ENCODE measurements around the gene MCF2. TPM values are rescaled to one million over a fixed set of nuclear protein-coding genes. Genes with fewer than 3 reads are reported as not detected.
A peak's percentile ranks its signal among the peaks of the same experiment; 100 is the strongest.

MCF2 gene
- total and polyA plus RNA-seq, 2 of the 4 experiments (the other 2 are of a cell fraction) = 0.07 TPM; not detected in 1

DNA sequence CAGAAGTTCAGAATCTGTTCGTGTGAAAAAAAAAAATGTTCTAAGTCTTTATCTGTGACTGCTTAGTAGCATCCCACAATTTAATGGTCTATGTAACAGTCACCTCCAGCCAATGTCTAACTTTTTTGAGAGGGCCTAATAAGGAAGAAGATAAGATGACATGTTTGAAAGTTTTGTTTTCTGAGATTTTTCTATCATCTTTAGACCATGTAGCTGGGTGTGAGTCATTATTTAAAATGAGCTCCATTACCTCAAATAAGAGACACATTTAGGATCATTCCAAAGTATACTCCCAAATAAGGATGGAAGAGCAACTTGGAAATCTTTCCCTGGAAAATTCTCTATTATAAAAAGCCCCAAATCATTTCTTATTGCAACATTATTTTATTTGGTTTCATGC, 28.2 kb upstream of the MCF2 start:
- TF ChIP-seq CEBPB (IDR thresholded peaks at IDR 0.05; ENCODE audit: low read depth, low read length) = no peak
- no peak for TF ChIP-seq FOS (IDR thresholded peaks at IDR 0.05; ENCODE audit: low read depth, low read length)
- no peak for TF ChIP-seq RAD21 (IDR thresholded peaks at IDR 0.05; ENCODE audit: low read length)
- H3K23ac ChIP-seq (ENCODE audit: low read depth, low read length) = no peak overlapping the region
- no peak overlapping the region for H3K4ac ChIP-seq (ENCODE audit: low read depth, low read length)
- no peaks in the 10 kb centered on the region for H4K20me1 ChIP-seq (ENCODE audit: insufficient read depth, low read length)
- BruUV-seq (replicated peaks) = TSS peak; percentile 33
- dilution Hi-C loops (cut with HindIII; ENCODE audit: low sequenced_read_pairs, unreplicated experiment) (no loop called here), in situ Hi-C loops (cut with MboI; ENCODE audit: low sequenced_read_pairs) (no loop called here), intact Hi-C loops (cut with micrococcal nuclease) (no loop called here)
- H3K79me1 ChIP-seq (ENCODE audit: low read depth in 1 of 2, low read length in 2 of 2) = no peaks in the 10 kb centered on the region
- H4K5ac ChIP-seq (ENCODE audit: low read depth, low read length) = no peak overlapping the region
- H3K9me1 ChIP-seq (ENCODE audit: insufficient read depth, low read length) = no peaks in the 10 kb centered on the region
- H3K4me1 ChIP-seq (ENCODE audit: control insufficient read depth, insufficient read depth, low read length) = no peaks in the 10 kb centered on the region
- CTCF ChIA-PET = interaction anchor here (0.6 kb wide), 1 partner anchor 152 kb away, joined by 7 read pairs; no protein-coding TSS in a partner anchor
- no peak overlapping the region for H2BK5ac ChIP-seq (ENCODE audit: low read depth, low read length, poor library complexity, severe bottlenecking)
- DNase-seq (no peak), ATAC-seq (ENCODE audit: low read depth) (no peak)
- no peak overlapping the region for H3K27ac ChIP-seq (ENCODE audit: insufficient read depth, low read length)
- H3K4me3 ChIP-seq (ENCODE audit: insufficient read depth, low read depth, low read length) = no peak overlapping the region
- no peak overlapping the region for H2BK120ac ChIP-seq (ENCODE audit: low read depth, low read length)
- no peak overlapping the region for H4K8ac ChIP-seq (ENCODE audit: low read depth in 2 of 2, low read length in 2 of 2)
- H3K36me3 ChIP-seq (ENCODE audit: control insufficient read depth, insufficient read depth, low read length) = 0 out of 2 replicates have a peak, but pooled peaks cover under 1% of the 10 kb centered on the region
- H2BK15ac ChIP-seq (ENCODE audit: low read depth, low read length) = no peak overlapping the region
- H2BK20ac ChIP-seq (ENCODE audit: low read depth, low read length) = no peak overlapping the region
- WGBS, 2 experiments (ENCODE audit: extremely low coverage in 2 of 2, insufficient read length in 1 of 2) = no CpG with 5 or more reads among the region's 1 CpG
- no peaks in the 10 kb centered on the region for H3K9me3 ChIP-seq (ENCODE audit: control insufficient read depth, insufficient read depth, low read length)
- no peak overlapping the region for H3K14ac ChIP-seq (replicated peaks; ENCODE audit: low read depth, low read length)
- POLR2A ChIA-PET (ENCODE audit: unreplicated experiment) = no interaction called here
- no peaks in the 10 kb centered on the region for H3K27me3 ChIP-seq (ENCODE audit: control insufficient read depth, insufficient read depth, low read length)
- no peak overlapping the region for H3K56ac ChIP-seq (ENCODE audit: extremely low read depth, insufficient read depth, low read length)
- H3K4me2 ChIP-seq (ENCODE audit: low read depth, low read length) = no peak overlapping the region
- H2AK5ac ChIP-seq (ENCODE audit: low read depth, low read length) = no peak overlapping the region
- no peak overlapping the region for H3K9ac ChIP-seq (ENCODE audit: low read depth, low read length)
- H2AK9ac ChIP-seq (replicated peaks; ENCODE audit: low read depth, low read length, poor library complexity) = no peak overlapping the region
- H3K18ac ChIP-seq (ENCODE audit: low read depth, low read length) = no peak overlapping the region
- no peak overlapping the region for H4K91ac ChIP-seq (ENCODE audit: insufficient read depth, low read depth, low read length)
- no peak overlapping the region for H2AFZ ChIP-seq (replicated peaks; ENCODE audit: low read length, poor library complexity)
